Ecto neural progenitor cell (in vitro differentiated cells): ENCODE data around the gene VARS2.
"Not testable (repeated sequence)": the region's sequence is repeated elsewhere in the genome, so short reads cannot be mapped to it uniquely, and the experiment has no call there.

Experiments
- DNase-seq: peaks from one replicate; pipeline ENCODE4 v3.0.0-alpha.2; 2018; ENCODE audit warnings: low spot score

Gene VARS2

GRCh38 chr6:30963641-30964040, 49.6 kb downstream of the VARS2 start:
- no peak for DNase-seq

- DNase-seq, result no peak
These were observed 50.0 kb downstream of the VARS2 start for GRCh38 chr6:30964075-30964474.

GRCh38 chr6:30965140-30965601, 51.1 kb downstream of the VARS2 start:
- no peak for DNase-seq

- DNase-seq, result no peak
These were observed 52.1 kb downstream of the VARS2 start for GRCh38 chr6:30966154-30966553.

- not testable (repeated sequence) for DNase-seq
These were observed 55.1 kb downstream of the VARS2 start for GRCh38 chr6:30969171-30969570.

GRCh38 chr6:30970946-30971345, 56.9 kb downstream of the VARS2 start:
- no peak for DNase-seq

- no peak for DNase-seq
These were observed 58.8 kb downstream of the VARS2 start for GRCh38 chr6:30972816-30973215.

GRCh38 chr6:30974490-30975252, 60.6 kb downstream of the VARS2 start:
- DNase-seq, result no peak
